A673 (cell line): ENCODE measurements around the gene KRTAP10-5.
"Not testable (repeated sequence)": the region's sequence is repeated elsewhere in the genome, so short reads cannot be mapped to it uniquely, and the experiment has no call there.

Experiments used
- EZH2 ChIP-seq: fragments of 200-600 bp; sonication (generic); IDR thresholded peaks from 2 replicates; pipeline ENCODE4 v1.6.1; 2017; ENCODE audit warnings: borderline replicate concordance, low read depth, mild to moderate bottlenecking, mixed read lengths, antibody characterized with exemption, low read length; ENCODE audit not compliant: poor library complexity, severe bottlenecking
- TF ChIP-seq, protein P1 (sequence below): fragments of 300-800, 200-600 bp; sonication (generic); conservative IDR thresholded peaks from 2 replicates; pipeline ENCODE4 v1.5.1; 2017; ENCODE audit warnings: low read depth, mild to moderate bottlenecking, antibody characterized with exemption, low read length, moderate library complexity, mixed read lengths

- TF ChIP-seq, protein P1, sequence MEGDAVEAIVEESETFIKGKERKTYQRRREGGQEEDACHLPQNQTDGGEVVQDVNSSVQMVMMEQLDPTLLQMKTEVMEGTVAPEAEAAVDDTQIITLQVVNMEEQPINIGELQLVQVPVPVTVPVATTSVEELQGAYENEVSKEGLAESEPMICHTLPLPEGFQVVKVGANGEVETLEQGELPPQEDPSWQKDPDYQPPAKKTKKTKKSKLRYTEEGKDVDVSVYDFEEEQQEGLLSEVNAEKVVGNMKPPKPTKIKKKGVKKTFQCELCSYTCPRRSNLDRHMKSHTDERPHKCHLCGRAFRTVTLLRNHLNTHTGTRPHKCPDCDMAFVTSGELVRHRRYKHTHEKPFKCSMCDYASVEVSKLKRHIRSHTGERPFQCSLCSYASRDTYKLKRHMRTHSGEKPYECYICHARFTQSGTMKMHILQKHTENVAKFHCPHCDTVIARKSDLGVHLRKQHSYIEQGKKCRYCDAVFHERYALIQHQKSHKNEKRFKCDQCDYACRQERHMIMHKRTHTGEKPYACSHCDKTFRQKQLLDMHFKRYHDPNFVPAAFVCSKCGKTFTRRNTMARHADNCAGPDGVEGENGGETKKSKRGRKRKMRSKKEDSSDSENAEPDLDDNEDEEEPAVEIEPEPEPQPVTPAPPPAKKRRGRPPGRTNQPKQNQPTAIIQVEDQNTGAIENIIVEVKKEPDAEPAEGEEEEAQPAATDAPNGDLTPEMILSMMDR, result not testable (repeated sequence)
- TF ChIP-seq EZH2, result not testable (repeated sequence)
These were observed 46.9 kb upstream of the KRTAP10-5 start for GRCh38 chr21:44627181-44627822.
